HG03439 (cell line): ENCODE results near the gene UPF2.
"Not testable (repeated sequence)": the region's sequence is repeated elsewhere in the genome, so short reads cannot be mapped to it uniquely, and the experiment has no call there.

Experiments used
- ATAC-seq: cut with Tn5 transposase; IDR thresholded peaks from one replicate; pipeline ENCODE4 v1.9.1; 2021; ENCODE audit warnings: mild to moderate bottlenecking, moderate library complexity; ENCODE audit not compliant: unreplicated experiment

Gene UPF2

DNA sequence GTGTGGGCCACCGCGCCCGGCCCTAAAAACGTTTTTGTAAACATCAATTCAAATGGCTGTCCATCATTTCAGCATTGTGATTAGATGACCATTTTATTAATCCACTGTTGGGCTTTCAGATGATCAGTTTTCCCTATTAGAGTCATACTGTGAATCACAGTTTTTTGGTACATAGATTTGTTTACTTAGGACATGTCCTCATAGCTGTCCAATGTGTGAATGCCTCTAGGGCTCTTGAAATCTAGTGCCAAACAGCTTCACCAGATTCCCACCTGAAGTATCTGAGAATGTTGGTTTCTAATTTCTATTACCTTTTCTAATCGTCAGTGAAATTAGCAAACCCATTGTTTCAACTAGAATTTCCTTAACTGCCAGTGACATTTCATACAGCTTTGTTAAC is 66.8 kb downstream of the UPF2 start:
- no peak for ATAC-seq

DNA sequence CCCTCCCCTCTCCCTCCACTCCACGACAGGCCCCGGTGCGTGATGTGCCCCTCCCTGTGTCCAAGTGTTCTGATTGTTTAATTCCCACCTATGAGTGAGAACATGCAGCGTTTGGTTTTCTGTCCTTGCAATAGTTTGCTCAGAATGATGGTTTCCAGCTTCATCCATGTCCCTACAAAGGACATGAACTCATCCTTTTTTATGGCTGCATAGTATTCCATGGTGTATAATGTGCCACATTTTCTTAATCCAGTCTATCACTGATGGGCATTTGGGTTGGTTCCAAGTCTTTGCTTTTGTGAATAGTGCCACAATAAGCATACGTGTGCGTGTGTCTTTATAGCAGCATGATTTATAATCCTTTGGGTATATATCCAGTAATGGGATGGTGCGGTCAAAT is 70.1 kb downstream of the UPF2 start:
- ATAC-seq, result not testable (repeated sequence)

DNA sequence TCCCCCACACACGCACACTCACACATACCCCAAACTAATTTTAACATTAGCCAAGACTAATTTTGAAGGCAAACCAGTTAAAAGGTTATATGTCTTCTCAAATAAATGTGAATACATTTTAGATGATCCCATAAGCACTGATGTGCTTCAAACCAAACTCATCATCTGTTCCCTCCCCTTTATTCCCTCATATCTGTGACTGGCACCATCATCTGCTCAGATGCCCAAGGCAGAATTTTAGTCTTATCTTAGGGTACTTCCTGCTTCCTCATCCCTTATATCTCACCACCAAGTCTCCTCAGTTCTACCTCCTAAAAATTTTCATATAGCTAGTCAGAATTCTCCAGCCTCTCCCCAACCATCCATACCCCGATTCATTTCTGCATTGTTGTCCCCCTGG is 80.4 kb downstream of the UPF2 start:
- no peak for ATAC-seq

DNA sequence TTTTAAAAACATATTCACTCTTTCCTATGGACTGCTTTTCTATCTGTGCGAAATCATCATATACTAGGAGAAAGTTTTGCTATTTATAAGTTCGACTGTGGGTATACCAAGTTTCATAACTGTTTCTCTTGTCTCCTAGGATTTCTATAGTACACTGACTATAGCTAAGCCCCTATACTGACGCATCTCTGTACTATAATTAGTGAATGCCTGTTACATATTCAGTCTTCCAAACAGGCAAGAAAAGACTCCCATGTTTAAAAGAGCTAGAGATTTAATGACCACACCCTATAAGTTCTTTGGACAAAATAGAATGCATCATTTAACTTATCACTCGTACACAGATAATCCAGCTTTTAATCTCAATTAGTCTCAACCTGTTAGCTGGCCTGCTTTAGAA is 80.8 kb downstream of the UPF2 start:
- no peak for ATAC-seq

DNA sequence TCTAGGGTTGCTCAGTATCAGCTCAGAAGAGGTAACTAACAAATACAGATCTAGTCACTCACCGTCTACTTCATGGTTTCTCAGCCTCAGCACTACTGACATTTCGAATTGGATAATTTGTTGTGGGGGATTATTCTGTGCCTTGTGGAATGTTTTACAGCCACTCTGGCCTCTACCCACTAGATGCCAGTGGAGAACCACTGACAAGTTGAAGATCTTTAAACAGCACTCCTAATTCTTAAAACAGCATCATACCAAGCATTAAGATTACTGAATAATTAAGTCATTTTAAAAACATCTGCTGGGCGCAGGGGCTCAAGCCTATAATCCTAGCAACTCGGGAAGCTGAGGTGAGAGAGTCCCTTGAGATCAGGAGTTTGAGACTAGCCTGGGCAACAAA is 82.6 kb downstream of the UPF2 start:
- ATAC-seq, result no peak

DNA sequence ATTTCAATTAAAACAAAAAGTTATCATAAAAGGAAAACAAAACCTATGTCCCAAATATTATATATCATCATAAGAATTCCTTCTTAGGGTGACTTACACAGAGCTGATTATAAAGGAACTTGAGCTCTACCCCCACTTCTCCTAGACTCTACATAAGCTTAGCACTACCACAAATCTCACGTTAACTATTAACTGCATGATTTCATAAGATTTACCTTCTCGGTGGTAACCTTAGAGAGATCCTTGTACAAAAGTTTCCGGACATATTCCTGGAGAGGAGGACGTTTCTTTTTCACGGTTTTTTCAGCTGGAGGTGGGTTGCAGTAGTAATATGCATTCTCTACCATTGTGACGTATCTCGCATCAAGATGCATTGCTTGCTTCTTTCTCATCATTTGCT is 83.7 kb downstream of the UPF2 start:
- ATAC-seq, result no peak

DNA sequence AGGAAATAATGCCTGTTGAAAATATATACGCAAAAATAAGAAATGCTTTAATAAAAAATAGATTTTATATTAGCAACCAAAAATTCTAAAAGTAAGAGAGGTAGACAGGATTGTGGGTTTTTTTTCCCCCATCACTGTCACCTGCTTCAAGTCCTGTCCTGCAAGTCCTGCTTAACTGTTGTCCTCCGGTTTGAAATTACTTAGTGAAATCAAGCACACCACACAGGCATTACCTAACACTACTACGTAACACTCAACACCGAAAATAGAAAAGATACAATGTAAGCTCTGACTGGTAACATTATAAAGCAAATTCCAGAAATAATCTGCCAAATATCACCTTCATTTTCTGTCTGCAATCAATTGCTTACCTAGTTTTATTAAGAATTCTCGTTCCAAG is 90.9 kb downstream of the UPF2 start:
- no peak for ATAC-seq

DNA sequence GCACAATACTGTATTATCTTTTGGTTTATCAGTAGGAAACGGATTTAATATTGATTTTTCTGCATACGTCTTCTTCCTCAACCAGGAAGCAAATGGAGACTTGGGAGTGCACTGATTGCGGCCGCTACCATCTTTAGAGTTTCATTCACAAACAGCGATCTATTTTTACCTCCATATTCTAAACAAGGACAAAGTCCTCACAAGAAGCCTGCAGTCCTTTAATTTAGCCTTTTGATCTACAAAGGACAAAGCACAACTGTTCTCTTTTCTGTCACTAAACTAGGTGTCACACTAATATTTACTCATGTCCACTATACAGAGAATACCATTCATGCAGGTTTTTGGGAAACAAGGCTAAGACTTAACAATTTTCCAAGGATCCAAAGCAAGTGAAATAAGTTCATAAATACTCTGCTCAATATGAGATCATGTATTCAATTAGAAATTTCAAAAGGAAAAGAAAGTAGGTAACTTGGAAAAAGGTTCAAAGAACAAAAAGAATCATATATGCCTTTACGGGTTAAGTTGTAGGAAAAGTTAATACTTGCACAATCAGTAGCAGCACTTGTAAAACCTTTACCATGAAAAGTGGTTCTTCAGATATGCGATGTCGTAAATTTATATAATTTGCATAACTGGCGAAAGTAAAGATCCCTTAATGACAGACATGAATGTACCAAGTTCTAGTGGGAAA is 92.1 kb downstream of the UPF2 start:
- ATAC-seq, result no peak

DNA sequence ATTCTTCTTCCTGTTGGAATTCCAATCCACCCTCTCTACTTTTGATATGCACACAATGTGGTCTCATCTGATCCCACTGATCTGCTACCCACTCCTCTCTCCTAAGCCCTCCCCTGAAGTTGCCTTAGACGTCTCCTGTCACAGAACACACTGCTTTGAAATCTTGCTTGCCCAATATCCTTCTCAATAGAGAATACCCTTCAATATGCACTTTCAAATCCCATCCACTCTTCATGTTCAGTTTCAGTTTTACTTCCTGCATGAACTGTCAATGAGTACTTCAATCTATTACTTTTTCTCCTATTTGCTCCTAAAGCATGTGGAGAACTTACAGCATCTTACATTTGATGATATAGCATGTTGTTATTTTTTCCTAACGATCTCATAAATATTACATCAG is 93.5 kb downstream of the UPF2 start:
- no peak for ATAC-seq

DNA sequence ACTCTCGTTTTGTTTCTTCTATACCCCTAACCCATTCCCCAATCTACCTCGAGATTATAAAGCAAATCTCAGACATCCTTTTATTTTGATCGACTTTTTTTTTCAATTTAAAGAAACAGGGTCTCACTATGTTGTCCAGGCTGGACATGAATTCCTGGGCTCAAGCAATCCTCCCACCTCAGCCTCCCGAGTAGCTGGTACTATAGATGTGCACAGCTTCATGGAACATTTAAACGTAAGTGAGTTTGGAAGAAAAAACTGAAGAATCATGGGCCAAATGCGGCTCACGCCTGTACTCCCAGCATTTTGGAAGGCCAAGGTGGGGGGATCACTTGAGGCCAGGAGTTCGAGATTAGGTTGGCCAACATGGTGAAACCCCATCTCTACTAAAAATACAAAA is 96.0 kb downstream of the UPF2 start:
- ATAC-seq, result no peak

DNA sequence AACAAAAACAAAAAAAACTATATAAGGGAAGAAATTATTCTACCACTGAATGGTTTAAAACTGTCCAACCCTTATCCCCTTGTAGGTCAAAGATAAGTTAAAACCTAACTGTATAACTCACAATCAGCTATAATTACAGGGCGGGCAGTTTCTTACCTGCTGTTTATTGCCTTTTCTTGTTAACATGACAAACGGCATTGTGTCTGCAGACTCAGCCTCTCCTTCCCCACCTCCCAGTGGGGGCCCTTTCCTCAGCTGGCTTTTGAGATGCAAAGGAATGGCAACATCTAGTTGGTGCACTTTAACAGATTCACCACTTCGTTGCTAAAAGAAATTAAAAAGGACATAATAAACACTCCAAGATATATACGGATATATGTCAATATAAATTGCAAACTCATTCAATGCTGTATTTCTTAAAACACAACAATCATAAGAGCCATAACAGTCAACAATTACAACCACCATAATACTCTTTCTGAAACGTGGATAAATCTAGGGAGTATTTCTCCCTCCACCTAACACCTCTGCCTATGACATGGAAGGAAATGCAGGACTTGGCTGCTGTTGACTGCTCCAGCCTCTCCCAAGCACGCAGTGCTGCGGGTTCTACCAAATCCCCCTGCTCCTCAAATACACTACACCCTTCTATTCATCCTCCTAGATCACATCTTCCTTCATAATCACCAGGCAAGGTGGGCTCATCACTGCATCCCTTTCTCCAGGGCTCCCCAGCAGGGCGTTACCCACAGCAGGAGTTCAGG is 106.0 kb downstream of the UPF2 start:
- no peak for ATAC-seq

DNA sequence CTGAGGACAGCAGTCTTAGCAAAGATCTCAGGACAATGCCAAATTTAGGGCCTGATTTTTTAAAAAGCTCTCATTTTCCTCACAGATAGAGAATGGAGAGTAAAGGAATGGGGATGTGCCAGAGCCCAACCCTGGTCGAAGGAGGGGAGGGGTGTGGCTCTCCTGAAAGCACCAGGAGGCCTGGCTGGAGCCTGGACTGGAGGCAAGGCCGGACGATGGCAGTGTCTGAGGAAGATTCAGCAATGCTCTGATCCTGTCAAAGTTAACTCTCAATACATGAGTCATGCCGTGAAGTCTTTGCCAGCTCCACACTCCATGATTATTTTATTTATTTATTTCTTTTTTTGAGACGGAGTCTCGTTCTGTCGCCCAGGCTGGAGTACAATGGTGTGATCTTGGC is 108.3 kb downstream of the UPF2 start:
- ATAC-seq, result no peak

DNA sequence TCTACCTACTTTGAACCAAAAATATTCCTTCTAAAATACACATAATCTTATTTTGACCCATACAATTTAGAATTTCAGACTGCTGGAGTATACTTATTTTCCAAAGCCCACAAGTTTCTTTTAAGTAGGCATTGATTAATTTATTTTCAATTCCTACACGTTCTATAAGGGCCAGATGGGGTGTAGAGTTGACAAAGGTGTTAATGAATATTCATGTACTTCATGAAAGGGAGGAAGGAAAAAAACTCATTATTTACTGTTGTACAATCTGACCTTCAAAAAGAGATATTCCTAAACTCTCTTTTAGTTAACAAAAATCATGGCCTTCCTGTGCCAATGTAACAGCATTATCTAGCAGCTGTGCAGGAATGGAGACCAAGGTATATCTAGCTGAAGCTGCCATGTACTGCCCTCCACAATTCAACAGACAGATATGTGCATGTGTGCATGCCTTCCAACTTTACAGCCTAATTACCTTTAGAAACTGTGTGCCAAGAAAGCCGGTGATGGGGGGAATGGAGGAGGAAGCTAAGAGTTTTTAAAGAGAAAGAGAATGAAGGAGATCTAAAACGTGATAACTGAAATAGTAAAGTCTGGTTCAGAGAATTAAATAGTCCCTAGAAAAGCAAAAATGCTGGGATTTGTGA is 108.9 kb downstream of the UPF2 start:
- no peak for ATAC-seq

DNA sequence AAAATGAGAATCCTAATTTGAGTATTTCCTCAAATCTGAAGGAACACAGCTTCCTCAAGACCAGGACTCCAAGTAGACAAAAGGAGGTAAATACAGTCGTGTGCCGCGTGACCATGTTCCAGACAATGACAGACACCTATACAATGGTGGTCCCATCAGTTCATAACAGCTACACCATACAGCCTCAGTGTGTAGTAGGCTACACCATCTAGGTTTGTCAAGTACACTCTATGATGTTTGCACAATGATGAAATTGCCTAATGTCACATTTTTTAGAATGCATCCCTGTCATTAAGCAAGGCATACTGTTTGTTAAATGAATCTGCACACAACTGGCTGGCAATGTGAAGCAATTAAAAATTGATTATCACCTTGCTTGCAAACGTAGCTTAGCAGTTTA is 111.6 kb downstream of the UPF2 start:
- no peak for ATAC-seq

DNA sequence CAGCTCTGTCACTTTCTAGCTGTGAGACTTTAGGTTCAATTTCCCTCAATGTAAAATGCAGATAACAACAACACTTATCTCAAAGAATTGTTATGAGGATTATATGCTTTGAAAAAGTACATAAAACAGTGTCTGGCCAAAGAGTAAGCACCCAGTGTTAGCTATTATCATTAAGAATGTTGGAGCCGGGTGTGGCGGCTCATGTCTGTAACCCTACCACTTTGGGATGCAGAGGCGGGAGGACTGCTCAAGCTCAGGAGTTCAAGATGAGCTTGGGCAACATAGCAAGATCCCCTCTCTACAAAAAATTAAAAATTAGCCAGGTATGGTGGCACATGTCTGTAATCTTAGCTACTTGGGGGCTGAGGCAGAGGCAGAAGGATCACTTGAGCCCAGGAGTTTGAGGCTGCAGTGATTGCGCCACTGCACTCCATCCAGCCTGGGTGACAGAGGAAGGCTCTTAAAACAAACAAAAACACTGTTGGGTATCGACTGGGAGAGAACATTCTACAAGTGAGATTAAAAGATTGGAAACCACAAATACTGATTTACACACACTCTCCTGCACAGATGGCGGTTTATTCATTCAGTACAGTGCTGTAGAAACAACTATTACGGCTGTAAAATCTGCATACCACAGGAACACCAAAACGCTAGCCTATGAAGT is 112.2 kb downstream of the UPF2 start:
- no peak for ATAC-seq

DNA sequence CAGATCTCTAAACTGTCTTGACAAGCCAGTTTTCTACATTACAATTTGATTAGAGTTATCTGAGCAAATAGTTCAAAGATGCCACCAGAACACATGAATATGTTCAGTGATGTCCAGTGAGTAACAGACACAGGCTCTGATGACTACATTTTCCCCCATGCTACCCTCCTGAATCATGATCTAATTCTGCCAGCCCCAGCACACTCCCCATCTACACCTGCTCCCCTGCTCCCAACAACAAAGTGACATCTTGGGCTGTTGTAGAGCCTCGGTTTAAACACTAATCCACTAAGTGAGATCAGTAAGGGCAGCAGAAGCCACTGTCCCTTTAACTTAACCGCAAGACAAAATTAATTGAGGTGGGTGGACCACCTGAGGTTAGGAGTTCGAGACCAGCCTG is 114.9 kb downstream of the UPF2 start:
- no peak for ATAC-seq

DNA sequence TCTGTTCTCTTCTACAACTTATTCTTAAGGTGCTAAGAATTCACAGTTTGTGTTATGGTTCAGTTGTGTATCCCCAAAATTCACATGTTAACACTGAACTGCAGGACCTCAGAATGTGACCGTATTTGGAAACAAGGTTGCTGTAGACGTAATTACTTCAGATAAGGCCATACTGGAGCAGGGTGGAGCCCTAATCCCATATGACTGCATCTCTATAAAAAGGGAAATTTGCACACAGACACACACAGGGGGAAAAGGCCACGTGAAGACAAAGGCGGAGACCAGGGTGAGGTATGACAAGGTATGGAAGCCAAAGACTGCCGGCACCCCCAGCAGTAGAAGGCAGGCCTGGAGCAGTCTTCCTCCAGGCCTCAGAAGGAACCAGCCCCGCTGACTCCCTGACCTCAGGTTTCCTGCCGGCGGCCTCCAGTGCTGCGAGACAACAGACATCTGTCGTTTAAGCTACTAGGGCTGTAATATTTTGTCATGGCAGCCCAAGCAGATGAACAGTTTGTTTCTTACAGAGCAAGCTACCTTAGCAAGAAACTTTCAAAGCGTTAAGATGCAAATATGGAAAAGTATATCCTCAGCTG is 120.7 kb downstream of the UPF2 start:
- no peak for ATAC-seq

DNA sequence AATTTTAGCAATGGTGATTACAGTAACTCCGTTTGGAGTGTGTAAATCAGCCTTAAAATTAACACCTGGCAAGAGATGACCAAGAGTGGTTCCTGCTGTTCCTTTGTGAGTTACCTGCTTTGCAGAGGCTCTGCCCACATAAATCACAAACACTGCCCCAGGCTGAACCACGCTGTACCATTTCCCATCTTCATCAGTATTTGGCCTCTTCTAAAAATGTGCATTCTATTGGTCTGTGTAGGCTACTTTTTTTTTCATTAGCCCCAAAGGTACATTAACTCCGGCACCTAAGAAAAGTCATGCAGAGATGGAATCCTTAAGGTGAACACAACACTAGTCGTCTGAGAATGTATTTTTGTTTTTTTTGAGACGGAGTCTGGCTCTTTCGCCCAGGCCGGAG is 123.3 kb downstream of the UPF2 start:
- ATAC-seq, result no peak

DNA sequence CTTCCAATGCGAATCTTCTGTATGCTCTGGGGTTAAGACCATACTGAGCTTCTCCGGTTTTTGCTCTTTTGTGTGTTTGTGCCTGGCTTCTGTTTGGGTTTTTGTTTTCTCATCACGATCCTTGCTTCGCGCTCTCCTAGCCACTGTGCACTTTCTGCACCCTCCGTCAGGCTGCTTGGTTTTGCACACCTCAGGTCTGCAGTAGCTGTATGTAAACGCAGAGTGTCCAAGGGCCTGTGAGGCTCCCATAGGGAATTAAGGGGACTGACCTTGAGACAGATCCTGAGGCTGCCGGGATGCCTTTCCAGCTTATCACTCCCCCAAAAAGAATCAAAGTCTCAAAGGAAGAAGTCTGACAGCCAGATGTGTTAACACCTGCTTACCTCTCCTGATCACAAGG is 124.2 kb downstream of the UPF2 start:
- ATAC-seq, result no peak

DNA sequence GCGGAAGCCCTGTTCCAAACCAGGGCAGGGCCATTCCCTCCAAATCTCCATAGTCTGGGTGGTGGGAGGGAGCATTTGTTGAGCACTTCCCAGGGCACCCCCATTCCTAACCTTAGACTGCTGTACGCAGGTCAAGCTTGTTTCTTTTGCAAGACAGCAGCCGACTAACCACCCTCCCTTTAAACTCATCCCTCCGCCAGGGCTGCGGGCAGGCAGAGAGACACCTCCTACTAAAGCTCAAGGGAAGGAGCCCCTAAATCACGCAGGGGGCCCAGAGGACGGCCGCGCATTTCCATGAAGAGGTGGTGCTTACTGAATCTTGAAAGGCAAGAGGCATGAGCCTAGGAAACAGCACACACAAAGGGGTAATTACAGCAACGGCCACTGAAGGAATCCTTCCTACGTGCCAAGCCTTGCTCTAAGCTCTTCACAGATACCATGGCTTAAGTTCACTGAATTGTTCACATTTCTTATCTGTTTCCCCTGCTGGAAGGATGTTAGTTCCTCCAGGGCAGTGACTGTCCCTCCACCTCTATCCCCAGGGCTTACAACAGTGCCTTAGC is 129.4 kb downstream of the UPF2 start:
- no peak for ATAC-seq

DNA sequence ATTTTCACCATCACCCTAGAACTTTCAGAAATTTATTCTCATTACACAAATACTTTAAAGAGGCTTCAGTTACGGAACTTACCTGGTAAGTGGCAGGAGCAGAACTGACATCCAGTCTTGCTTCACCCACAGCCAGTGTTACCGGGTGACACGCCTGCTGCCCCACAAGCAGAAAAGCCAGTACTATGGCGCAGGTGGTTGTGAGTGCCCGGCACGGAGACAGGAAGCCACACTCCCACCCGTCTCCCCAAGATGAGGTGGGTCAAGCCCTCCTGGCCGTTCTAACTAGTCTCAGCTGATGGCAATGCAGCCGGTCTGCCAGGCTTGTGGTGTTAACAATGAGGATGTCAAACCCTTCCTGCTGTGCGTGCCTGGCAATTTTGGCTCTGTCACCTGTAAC is 132.5 kb downstream of the UPF2 start:
- ATAC-seq, result no peak
